HG03103 (cell line): ENCODE measurements around the gene AKR1C2.
"Not testable (repeated sequence)": the region's sequence is repeated elsewhere in the genome, so short reads cannot be mapped to it uniquely, and the experiment has no call there.

ENCODE experiments used
- ATAC-seq: cut with Tn5 transposase; IDR thresholded peaks from one replicate; pipeline ENCODE4 v1.9.1; 2021; ENCODE audit warnings: low read depth; ENCODE audit not compliant: unreplicated experiment

AKR1C2 gene

DNA sequence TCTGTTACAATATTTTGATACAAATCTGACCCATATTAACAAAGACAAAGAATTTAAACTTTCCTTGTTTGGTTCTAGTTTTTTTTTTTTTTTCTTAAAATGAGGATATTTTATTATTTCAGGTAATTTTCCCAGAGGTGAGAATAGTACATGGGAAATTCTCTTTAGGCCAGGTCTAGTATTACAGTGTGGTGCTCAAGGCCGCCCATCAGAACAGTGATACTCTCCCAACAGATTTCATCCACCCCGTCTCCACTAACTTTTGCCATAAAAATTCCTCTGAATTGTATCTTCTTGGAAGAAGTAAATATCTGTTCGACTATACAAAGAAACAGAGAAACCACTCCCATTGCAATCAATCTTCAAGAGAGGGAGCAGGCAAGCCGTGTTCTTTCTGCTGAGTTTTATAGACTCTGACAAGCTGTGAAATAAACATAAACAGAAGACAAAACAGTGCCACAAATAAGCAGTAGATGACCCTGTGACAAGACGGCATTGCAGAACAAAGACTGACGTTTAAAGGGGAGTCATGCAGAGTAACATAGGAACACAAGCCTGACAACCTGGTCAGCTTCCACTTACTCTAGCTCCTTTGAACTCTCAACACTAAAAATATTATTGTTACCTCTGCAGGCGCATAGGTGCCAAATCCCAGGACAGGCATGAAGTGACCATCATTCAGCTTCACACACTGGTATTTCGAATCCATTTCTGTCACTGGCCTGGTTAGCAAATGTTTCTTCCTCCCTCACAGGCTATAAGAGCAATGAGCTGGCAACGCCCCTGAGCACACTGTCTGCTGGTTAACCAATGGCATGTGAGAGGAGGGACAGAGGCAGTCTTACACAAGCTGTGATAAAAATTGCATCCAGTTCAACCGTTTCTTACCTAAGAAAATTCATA is at the start of gene AKR1C2:
AKR1C2 (minus strand) TSS at position 731 of the 903 bp plus-strand sequence; CDS start at position 709, 22 bp downstream.
- not testable (repeated sequence) for ATAC-seq

DNA sequence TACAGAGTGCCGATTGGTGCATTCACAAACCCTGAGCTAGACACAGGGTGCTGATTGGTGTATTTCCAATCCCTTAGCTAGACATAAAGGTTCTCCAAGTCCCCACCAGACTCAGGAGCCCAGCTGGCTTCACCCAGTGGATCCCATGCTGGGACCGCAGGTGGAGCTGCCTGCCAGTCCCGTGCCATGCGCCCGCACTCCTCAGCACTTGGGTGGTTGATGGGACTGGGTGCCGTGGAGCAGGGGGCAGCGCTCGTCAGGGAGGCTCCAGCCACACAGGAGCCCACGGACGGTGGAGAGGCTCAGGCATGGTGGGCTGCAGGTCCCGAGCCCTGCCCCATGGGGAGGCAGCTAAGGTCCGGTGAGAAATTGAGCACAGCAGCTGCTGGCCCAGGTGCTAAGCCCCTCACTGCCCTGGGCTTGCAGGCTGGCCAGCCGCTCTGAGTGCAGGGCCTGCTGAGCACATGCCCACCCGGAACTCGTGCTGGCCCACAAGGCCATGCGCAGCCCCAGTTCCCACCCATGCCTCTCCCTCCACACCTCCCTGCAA is 49.4 kb upstream of the AKR1C2 start:
- ATAC-seq: not testable (repeated sequence)

DNA sequence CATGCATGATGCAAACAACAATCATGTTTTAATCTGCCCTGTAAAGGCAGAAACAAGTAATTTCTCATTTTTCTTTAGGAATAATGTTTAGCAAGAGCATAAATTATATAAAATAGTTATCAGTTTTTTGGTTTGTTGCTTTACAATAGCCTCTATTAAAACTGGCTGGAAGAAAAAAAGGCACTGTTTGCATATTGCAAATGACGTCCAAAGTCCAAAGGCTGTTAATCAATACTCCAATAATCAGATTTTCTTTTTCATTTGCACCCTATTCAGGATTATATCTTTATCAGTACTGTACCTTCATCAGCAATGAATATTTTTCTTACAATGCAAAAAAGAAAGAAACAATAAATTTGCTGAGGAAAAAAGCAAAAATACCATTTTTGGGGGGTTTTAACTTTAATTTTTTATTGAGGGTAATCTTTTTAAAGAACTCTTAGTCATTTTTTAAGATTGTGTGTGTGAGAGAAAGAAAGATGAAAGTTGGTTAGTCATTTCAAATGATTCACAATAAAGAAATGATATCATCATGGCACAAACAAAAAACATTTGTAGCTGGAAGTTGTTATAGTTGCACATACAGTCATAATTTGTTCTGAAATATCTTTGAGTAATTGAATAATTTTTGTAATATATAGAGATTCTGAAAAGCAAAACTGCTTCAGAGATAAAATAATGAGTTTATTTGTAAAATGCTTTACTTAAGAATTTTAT is 44.4 kb upstream of the AKR1C2 start:
- ATAC-seq: no peak

DNA sequence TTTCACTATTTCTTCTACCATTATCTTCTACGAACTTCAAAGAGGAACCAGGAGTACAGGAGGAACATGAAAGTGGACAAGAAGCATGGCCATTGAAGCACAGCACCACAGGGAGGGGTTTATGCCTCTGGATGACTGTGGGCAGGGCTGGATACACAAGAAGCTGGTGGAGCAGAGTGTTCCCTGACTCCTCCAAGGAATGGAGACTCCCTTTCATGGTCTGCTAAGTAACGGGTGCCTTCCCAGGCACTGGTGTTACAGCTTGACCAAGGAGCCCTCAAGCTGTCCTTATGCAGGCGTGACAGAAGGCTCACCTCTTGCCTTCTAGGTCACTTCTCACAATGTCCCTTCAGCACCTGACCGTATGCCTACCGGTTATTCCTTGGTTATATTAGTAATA is 43.4 kb upstream of the AKR1C2 start:
- not testable (repeated sequence) for ATAC-seq

DNA sequence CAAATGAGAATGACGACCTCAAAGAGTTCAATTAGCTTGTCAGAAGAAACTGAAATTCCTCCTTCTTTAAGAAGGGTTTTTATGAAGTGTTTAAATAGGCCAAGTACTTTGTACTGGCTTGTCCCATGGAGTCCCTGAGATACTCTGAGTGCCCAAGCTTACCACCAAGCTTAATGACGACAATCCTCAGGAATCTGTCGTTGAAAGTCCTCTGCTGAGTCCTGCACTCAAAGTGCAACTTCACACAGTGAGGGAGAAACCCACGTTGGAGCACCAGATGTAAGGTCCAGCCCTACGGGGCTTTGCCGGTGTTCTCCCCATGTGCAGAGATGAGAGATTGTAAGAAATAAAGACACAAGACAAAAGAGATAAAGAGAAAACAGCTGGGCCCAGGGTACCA is 42.8 kb upstream of the AKR1C2 start:
- no peak for ATAC-seq

DNA sequence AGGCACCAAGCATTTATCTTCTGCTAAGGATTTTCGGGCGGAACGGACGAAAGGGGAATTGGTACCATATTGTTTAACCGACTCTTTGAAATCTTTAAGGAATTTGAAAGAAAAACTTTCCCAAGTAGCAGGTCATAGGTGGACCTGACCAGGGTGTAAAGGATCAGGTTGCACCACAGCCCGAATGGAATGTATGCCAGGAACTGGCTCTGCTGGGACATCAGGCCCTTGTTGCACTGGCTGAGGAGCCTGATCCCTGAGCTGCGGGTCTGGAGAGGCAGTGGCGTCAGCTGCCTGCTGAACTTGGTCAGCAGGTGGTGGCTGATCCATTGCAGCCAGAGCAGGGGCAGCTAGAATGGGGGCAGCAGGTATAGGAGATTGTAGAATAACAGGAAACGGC is 41.4 kb upstream of the AKR1C2 start:
- no peak for ATAC-seq

DNA sequence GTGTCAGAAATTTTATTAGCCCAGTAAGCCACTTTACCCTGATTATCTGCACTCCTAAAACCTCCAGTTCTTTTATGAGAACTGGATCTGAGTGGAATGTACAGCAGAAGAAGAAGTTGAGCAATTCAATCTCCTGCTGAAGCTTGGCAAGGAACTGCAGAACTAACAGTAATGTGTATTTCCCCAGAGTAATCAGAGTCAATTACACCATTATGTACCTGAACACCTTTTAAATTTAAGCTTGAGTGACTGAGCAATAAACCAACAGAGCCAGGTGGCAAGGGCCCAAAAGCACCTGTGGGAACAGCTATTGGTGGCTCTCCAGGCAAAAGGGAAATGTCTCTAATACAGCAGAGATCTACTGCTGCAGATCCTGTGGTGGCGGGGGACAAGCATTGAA is 40.1 kb upstream of the AKR1C2 start:
- ATAC-seq: no peak

DNA sequence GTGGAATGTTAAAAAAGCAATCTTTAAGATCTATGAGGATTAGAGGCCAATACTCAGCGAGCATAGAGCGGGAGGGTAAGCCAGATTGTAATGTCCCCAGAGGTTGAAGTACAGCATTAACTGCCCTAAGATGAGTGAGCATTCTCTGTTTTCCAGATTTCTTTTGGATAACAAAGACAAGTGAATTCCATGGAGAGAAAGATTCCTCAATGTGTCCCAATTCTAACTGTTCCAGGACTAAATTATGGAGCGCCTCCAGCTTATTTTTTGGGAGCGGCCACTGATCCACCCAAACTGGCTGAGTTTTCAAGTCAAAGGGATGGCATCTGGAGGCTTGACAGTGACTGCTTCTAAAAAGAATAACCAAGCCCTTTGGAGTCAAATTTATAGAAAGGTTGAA is 39.3 kb upstream of the AKR1C2 start:
- ATAC-seq: no peak

DNA sequence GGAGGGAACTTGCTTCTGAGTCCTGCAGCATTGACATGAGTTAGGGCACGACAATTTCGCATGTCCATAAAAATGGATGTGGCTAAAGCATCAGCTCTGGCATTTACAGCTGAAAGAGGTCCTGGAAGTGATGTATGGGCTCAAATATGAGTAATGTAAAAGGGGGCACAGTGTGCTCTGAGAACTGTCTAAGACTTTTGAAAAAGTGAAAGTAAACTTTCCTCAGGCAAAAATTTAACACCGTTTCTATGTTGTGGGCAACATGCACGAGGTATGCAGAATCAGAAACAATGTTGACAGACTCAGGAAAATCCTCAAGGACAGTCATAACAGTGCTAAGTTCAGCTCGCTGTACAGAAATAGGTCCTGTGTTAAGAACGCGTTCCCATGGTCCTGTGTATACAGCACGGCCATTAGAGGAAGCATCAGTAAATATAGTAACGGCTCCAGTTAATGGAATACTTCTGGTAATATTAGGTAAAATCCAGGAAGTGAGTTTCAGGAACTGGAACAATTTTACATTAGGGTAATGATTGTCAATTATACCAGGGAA is 37.9 kb upstream of the AKR1C2 start:
- no peak for ATAC-seq

DNA sequence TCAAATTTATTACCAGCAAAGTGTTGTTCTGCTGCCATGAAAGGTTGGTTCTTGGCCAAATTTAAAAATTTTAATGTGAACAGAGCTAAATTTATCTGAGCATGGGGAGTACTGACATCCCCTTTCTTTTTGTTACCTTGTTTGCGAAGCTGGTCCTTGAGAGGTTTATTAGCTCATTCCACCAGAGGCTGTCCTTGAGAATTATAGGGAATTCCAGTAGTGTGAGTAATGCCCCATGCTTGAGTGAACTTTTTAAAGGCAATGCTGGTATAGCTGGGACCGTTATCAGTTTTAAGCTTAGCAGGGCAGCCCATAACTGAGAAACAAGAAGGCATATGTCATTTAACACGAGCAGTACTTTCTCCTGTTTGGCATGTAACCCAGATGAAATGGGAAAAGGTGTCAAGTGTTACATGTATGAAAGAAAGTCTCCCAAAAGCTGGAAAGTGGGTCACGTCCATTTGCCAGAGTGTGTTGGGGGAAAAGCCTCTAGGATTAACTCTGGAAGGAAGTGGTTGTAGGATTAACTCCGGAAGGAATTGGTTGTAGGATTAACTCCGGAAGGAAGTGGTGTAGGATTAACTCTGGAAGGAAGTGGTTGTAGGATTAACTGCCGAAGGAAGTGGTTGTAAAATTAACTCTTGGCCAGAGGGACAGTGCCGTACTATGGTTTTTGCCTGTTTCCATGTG is 37.3 kb upstream of the AKR1C2 start:
- ATAC-seq: no peak

DNA sequence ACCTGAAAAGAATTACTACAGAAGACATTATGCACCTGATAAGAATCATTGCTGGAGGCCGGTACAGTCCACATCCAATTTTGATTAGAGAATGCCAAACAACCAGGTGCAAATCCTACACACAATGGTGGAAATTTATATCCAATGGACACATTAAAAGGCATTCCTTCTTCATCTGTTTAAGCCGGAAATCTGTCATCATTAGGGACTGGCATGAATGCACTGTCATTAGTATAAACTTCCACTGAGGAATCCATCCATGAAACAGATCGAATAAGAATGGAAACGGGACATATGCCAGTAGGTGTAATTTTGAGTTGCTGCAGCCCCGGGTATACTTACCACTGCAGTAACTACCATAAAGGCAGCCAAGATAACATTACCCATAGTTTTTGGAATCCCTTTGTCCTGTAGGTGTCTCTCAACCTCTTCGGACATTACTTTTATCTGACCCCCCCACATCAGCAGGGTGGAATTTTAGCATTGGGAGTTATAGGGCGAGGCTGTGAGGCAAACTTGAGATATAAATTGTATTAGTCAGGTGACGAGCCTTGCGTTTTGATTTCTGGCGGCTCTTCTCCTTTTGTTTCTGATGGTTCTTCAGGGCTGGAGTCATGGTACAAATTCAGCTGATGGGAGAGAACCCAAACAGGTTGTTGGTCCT is 36.5 kb upstream of the AKR1C2 start:
- no peak for ATAC-seq

DNA sequence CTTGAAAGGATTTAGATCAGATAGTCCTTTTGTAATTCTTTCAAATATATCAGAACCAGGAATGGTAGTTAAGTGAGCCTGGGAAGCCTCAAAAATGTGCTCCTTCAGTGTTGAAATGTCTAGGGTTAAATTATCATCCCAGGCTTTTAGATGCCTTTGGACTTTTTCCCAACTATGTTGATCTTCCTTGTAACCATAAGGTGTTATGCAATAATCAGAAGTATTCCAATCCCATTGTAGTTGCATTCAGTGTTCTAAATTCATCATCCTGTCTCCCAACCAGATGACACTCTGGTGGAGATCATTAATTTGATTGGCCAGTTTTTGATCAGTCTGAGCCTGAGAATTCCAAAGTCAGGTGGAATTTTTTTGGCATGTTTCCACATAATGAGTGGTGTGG is 35.1 kb upstream of the AKR1C2 start:
- ATAC-seq: no peak

DNA sequence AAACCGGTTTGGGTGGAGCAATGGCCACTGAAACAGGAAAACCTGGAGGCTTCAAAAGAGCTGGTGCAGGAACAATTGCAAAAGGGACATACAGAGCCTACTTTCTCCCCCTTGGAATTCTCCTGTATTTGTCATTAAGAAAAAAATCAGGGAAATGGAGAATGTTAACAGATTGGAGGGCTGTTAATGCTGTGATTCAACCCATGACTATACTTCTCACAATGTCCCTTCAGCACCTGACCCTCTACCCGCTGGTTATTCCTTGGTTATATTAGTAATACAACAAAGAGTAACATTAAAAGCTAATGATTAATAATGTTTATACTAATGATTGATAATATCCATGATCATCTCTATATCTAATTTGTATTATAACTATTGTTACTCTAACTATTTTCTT is 34.4 kb upstream of the AKR1C2 start:
- no peak for ATAC-seq

DNA sequence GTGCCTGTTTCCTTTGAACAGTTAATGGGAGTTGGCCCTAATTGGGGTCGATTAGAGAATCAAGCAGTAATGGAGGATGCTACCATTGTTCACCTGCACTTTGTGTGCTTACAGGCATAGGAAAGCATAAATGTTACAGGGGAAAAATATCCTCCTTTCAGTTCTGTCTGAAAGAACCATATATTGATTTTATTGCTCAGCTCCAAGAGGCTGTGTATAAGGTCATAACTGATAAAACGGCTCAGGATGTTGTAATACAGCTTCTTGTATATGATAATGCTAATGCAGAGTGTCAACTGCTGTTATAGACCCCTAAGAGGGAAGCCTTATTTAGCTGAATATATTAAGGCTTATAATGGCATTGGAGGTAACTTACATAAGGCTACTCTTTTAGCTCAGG is 32.9 kb upstream of the AKR1C2 start:
- no peak for ATAC-seq

DNA sequence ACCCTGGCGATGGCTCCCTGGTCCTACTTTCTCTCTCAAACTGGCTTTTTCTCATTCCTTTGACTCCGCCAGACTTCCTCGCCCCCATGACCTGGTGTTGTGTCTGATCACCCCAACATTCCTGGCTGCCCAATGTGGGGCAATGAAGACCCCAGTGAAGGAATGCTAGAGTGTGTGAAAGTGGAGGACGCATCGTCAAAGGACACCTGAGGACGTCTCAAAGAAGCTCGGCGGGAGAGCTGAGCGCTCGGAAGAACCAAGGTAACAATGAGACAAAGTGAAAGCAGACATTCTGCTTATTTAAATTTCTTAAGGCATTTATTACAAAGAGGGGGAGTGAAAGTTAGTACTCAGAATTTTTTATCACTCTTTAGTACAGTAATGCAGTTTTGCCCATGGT is 31.7 kb upstream of the AKR1C2 start:
- ATAC-seq: no peak

DNA sequence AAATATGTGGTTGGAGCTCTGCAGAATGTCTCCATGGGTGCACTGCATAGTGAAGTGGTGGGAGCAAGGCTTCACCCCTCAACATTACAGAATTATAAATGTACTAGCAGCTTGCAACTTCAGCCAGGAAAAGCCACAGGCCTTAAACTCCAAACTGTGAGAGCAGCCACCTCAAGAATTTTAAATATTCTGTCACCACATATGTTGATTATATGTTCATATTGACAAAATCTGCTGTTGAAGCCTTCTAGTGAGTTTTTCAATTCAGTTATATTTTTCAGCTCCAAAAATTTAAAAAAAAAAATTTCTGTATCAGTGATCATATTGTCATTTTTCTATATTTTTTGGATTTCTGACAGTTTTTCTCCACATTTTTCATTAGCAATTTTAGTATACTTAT is 30.9 kb upstream of the AKR1C2 start:
- no peak for ATAC-seq

DNA sequence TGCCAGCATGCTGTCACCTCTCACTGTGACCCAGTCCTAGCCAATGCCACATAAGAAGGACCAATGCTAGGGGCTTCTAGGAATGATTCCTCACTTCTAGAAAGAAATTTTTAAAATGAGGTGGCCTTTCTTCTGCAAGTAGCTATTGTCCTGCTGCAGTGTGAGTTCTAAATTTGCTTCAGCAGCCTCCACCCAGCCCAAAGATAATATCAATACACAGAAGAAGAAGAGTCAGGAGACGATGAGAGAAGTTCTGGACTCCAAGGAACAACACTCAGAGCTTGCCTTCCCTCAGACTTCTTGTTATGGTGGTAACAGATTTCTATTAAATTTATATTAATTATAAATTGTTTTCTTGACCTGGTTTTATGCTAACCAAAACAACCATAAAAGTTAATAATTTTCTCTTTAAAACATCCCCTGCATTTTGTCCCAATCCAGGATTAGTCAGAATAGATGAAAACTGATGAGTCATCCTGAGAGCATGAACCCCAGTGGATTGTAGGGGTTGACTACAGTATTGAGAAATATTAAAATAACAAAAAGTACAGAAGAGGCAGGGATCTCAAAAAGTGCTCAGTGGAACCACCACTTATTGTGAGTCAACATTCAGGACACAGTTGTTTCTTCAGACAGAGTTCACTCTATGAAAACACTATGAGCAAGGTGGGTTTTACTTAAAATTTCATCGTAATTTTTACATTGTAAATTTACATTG is 29.6 kb upstream of the AKR1C2 start:
- no peak for ATAC-seq

DNA sequence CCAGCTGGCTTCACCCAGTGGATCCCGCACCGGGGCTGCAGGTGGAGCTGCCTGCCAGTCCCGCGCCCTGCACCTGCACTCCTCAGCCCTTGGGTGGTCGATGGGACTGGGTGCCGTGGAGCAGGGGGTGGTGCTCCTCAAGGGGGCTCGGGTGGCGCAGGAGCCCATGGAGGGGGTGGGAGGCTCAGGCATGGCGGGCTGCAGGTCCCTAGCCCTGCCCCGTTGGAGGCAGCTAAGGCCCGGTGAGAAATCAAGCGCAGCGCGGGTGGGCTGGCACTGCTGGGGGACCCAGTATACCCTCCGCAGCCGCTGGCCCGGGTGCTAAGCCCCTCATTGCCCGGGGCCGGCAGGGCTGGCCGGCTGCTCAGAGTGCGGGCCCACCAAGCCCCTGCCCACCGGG is 28.8 kb upstream of the AKR1C2 start:
- ATAC-seq: not testable (repeated sequence)

DNA sequence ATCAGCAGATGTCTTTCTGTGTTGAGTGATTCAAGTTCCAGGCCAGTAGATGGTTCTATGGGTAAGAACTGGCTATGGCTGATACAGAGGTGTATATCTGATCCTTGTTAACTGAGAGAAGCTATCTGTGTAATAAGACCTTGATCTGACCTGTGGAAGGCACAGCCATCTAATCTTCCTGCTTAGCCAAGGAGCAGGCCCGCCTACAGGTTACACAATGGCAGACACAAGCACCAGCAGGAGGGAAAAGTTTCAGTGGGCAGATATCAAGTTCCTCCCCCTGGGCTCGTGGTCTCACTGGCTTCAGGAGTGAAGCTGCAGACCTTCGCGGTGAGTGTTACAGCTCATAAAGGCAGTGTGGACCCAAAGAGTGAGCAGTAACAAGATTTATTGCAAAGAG is 27.9 kb upstream of the AKR1C2 start:
- ATAC-seq: not testable (repeated sequence)

DNA sequence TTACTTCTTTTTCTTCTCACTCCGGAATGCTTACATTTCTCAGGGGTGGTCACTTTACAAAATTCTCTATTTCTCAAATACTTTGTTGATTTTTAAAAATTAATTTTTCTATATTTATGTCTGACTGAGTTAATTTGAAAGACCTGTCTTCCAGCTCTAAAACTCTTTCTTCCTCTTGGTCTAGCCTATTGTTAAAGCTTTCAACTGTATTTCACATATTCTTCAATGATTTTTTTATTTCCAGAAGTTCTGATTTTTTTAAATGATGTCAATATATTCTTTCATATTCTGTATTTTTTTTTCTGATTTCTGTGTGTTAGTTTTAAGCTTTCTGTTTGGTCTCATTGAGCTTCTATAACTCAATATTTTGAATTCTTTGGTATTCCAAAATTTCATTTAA is 27.3 kb upstream of the AKR1C2 start:
- no peak for ATAC-seq
